ENCODE data around the gene POLA2. TPM values are rescaled to one million over a fixed set of nuclear protein-coding genes. Genes with fewer than 3 reads are reported as not detected.

Gene POLA2
- total RNA-seq, 1 experiment from 2014 or later, result 39.0 TPM

GRCh38 chr11:65227879-65228278 is 33.9 kb upstream of the POLA2 start:
- H3K36me3 ChIP-seq (ENCODE audit: control insufficient read depth, insufficient read depth, low read length), result no peaks in the 10 kb centered on the region

GRCh38 chr11:65236194-65237059 is 25.3 kb upstream of the POLA2 start:
- Histone ChIP-seq H3K27ac (ENCODE audit: low read length) (no peak overlapping the region), H3K27me3 (ENCODE audit: control insufficient read depth, insufficient read depth, low read length) (no peaks in the 10 kb centered on the region), H3K4me3 (ENCODE audit: low read depth in 2 of 2, low read length in 2 of 2) (no peak overlapping the region), H3K36me3 (ENCODE audit: control insufficient read depth, insufficient read depth, low read length) (no peaks in the 10 kb centered on the region), H3K9me3 (ENCODE audit: control insufficient read depth, insufficient read depth, low read depth, low read length) (no peaks in the 10 kb centered on the region), H3K4me1 (ENCODE audit: control insufficient read depth, insufficient read depth, low read length) (no peaks in the 10 kb centered on the region)
- POLR2A ChIA-PET, result no interaction called here
- no peak for DNase-seq (ENCODE audit: low read depth, low spot score)
- in situ Hi-C loops (cut with HindIII; ENCODE audit: low pct_unique_long_range_greater_than_20kb, low sequenced_read_pairs) (no loop called here), intact Hi-C loops (cut with micrococcal nuclease; ENCODE audit: unreplicated experiment) (no loop called here)
- BruUV-seq (replicated peaks), result no TSS peak
- ATAC-seq, result peak; percentile 50; the same call in 1 of the 2 replicates
- CTCF ChIA-PET, result no interaction called here
- TF ChIP-seq TCF7L2 (IDR thresholded peaks at IDR 0.05; ENCODE audit: low read depth, low read length) (no peak), SIN3A (IDR thresholded peaks at IDR 0.05; ENCODE audit: borderline replicate concordance, insufficient read depth, low read depth, low read length) (no peak), POLR2AphosphoS5 (IDR thresholded peaks at IDR 0.05; ENCODE audit: low read depth, low read length) (no peak), REST (IDR thresholded peaks at IDR 0.05; ENCODE audit: insufficient read depth in 1 of 2, low read depth in 2 of 2, low read length in 1 of 2) (no peak)

More at GRCh38 chr11:65227879-65228278, 33.9 kb upstream of the POLA2 start:
- no TSS peak for BruUV-seq (replicated peaks)
- TF ChIP-seq CTCF (IDR thresholded peaks at IDR 0.05) (no peak), REST (IDR thresholded peaks at IDR 0.05; ENCODE audit: insufficient read depth in 1 of 2, low read depth in 2 of 2, low read length in 1 of 2) (no peak), POLR2AphosphoS5 (IDR thresholded peaks at IDR 0.05; ENCODE audit: low read depth, low read length) (no peak), TCF7L2 (IDR thresholded peaks at IDR 0.05; ENCODE audit: low read depth, low read length) (no peak), SIN3A (IDR thresholded peaks at IDR 0.05; ENCODE audit: borderline replicate concordance, insufficient read depth, low read depth, low read length) (no peak)
- Histone ChIP-seq H3K4me1 (ENCODE audit: control insufficient read depth, insufficient read depth, low read length) (peaks cover 7% of the 10 kb centered on the region), H3K27me3 (ENCODE audit: control insufficient read depth, insufficient read depth, low read length) (no peaks in the 10 kb centered on the region), H3K27ac (ENCODE audit: low read length) (no peak overlapping the region), H3K4me3 (ENCODE audit: low read depth in 2 of 2, low read length in 2 of 2) (no peak overlapping the region), H3K9me3 (ENCODE audit: control insufficient read depth, insufficient read depth, low read depth, low read length) (no peaks in the 10 kb centered on the region)
- DNase-seq (ENCODE audit: low read depth, low spot score) (no peak), ATAC-seq (no peak)
- intact Hi-C loops (cut with micrococcal nuclease; ENCODE audit: unreplicated experiment) (loop anchor here (10.0 kb wide), 1 partner anchor 87 kb away; the partner anchor contains the start of gene CDC42EP2), in situ Hi-C loops (cut with HindIII; ENCODE audit: low pct_unique_long_range_greater_than_20kb, low sequenced_read_pairs) (no loop called here)
- ChIA-PET CTCF (interaction anchor here (0.6 to 1.3 kb wide), 3 partner anchors 22 to 99 kb away, joined by 3 to 5 read pairs (median 3); no protein-coding TSS in a partner anchor), POLR2A (no interaction called here)

Data from Panc1 (cell line).